K562 (cell line): ENCODE measurements around the gene SYT13. TPM values are rescaled to one million over a fixed set of nuclear protein-coding genes. Genes with fewer than 3 reads are reported as not detected.

ENCODE experiments used
- ATAC-seq: fragments of 200-7000 bp; cut with Tn5 transposase; 3 replicates; pipeline ENCODE4 v1.9.1; 2020; ENCODE audit warnings: moderate library complexity
- BruUV-seq: library from RNA; stranded (reverse); fragments of 400-500 nt; replicated peaks from 2 replicates; lab custom pipeline; 2021; lab: Mats Ljungman, UMichigan
- CTCF ChIA-PET: fragments of 300-600 bp; formaldehyde crosslinking; extraction: SDS; loops from one replicate; lab custom pipeline; 2021; ENCODE audit warnings: low intra/inter-chr PET ratio; lab: Yijun Ruan, JAX
- POLR2A ChIA-PET: fragments of 300-600, 350-650 bp; sonication (Branson Sonifier 250); formaldehyde crosslinking; extraction: SDS; loops from one replicate; lab custom pipeline; 2021; ENCODE audit warnings: antibody characterized with exemption, inconsistent platforms; lab: Yijun Ruan, JAX
- DNase-seq, 4 experiments: peaks; one replicate each; pipeline versions ENCODE4 v3.0.0 to v3.0.0-alpha.2; 2011 to 2018; ENCODE audit warnings: low spot score in 3 of 4, mixed read lengths in 3 of 4; ENCODE audit errors: extremely low read depth in 1 of 4
- FAIRE-seq: peaks from 2 replicates; lab custom pipeline; 2011; peaks lifted over from hg19 to GRCh38; lab: Jason Lieb, UNC
- H2AFZ ChIP-seq: 2 replicates; pipeline ENCODE4 v1.6.0; 2011; ENCODE audit warnings: low read depth, low read length, control low read depth, inconsistent platforms
- H3K27ac ChIP-seq: fragments of 200-600 bp; 3 replicates; pipeline ENCODE4 v1.8.0; 2011; ENCODE audit warnings: low read depth, mild to moderate bottlenecking, control low read depth, inconsistent platforms, low read length, moderate library complexity, mixed read lengths; ENCODE audit errors: extremely low read depth
- H3K27me3 ChIP-seq, 2 experiments: fragments of 300-600 bp in 1 of 2; 2 replicates in 1 of 2; 3 replicates in 1 of 2; pipeline versions ENCODE4 v1.6.0 to v1.8.0; 2011; ENCODE audit warnings: inconsistent platforms in 2 of 2, low read length in 2 of 2, mild to moderate bottlenecking in 1 of 2, mixed read lengths in 1 of 2, moderate library complexity in 1 of 2; ENCODE audit not compliant: control insufficient read depth in 2 of 2, insufficient read depth in 2 of 2
- H3K36me3 ChIP-seq: fragments of 300-600 bp; 3 replicates; pipeline ENCODE4 v1.8.0; 2011; ENCODE audit warnings: mild to moderate bottlenecking, low read length, inconsistent platforms; ENCODE audit not compliant: control insufficient read depth, insufficient read depth
- H3K4me1 ChIP-seq, 2 experiments: fragments of 200-600 bp in 1 of 2; replicated peaks in 1 of 2; 2 replicates in 1 of 2; 3 replicates in 1 of 2; pipeline versions ENCODE4 v1.5.1 to v1.8.0; 2011; ENCODE audit warnings: inconsistent platforms in 2 of 2, low read length in 2 of 2, mild to moderate bottlenecking in 1 of 2, mixed read lengths in 1 of 2, moderate library complexity in 1 of 2; ENCODE audit not compliant: control insufficient read depth in 2 of 2, insufficient read depth in 2 of 2
- H3K4me2 ChIP-seq: 2 replicates; pipeline ENCODE4 v1.6.1; 2011; ENCODE audit warnings: low read length, control low read depth, inconsistent platforms, mixed read lengths; ENCODE audit not compliant: insufficient read depth
- H3K4me3 ChIP-seq: fragments of 200-600 bp; sonication (generic), shearing (Covaris generic); 2 replicates; pipeline ENCODE4 v1.5.1; 2016; ENCODE audit warnings: control low read depth, inconsistent platforms
- H3K79me2 ChIP-seq: fragments of 200-600 bp; 3 replicates; pipeline ENCODE4 v1.8.0; 2011; ENCODE audit warnings: low read length, inconsistent platforms; ENCODE audit not compliant: control insufficient read depth, insufficient read depth
- H3K9ac ChIP-seq, 2 experiments: 2 replicates each; pipeline versions ENCODE4 v1.6.0 to v1.6.1; 2011; ENCODE audit warnings: low read depth in 2 of 2, low read length in 2 of 2, control low read depth in 1 of 2, inconsistent platforms in 1 of 2, mild to moderate bottlenecking in 1 of 2, mixed read lengths in 1 of 2; ENCODE audit not compliant: insufficient read depth in 1 of 2
- H3K9me1 ChIP-seq: one replicate; pipeline ENCODE4 v1.6.0; 2011; ENCODE audit warnings: inconsistent platforms, mild to moderate bottlenecking, low read length, moderate library complexity; ENCODE audit not compliant: control insufficient read depth, insufficient read depth
- H3K9me3 ChIP-seq: replicated peaks from 2 replicates; pipeline ENCODE4 v1.5.1; 2011; ENCODE audit warnings: low read depth, low read length, inconsistent platforms; ENCODE audit not compliant: control insufficient read depth, insufficient read depth
- H4K20me1 ChIP-seq: replicated peaks from 2 replicates; pipeline ENCODE4 v1.6.1; 2011; ENCODE audit warnings: low read length, inconsistent platforms, mixed read lengths; ENCODE audit not compliant: control insufficient read depth, insufficient read depth
- GABPA ChIP-seq: fragments of 200-800 bp; sonication (Bioruptor generic); conservative IDR thresholded peaks from 2 replicates; pipeline ENCODE4 v1.6.1; 2016; ENCODE audit warnings: low read depth, missing genetic modification characterization, missing compliant biosample characterization
- SMARCE1 ChIP-seq: fragments of 450-650 bp; IDR thresholded peaks from 2 replicates; pipeline ENCODE4 v1.7.1; 2016; ENCODE audit warnings: mild to moderate bottlenecking
- ZBTB40 ChIP-seq, 2 experiments: fragments of 450-650 bp in 1 of 2; sonication (generic) in 1 of 2; formaldehyde crosslinking in 1 of 2; IDR thresholded peaks; 2 replicates each; pipeline versions ENCODE4 v1.7.1 to v1.9.0; 2016 to 2022; ENCODE audit warnings: inconsistent platforms in 1 of 2, mild to moderate bottlenecking in 1 of 2, missing genetic modification reagents in 1 of 2
- WGBS: fragments of 100-300 bp; shearing (Covaris generic); methylation state at CpG from one replicate; pipeline ENCODE4 v1.1.6; 2016; ENCODE audit warnings: low coverage, mixed read lengths; ENCODE audit not compliant: insufficient coverage; ENCODE audit errors: missing lambda C conversion rate; 5-methylcytosine and 5-hydroxymethylcytosine counted together
- in situ Hi-C: fragments of 300-500 bp; cut with MboI; formaldehyde crosslinking; loops from 4 replicates; pipeline ENCODE4 v1.15.0; 2018; ENCODE audit warnings: inconsistent platforms, mixed read lengths
- intact Hi-C: fragments of 100-400 bp; cut with micrococcal nuclease; formaldehyde crosslinking; loops from 2 replicates; pipeline ENCODE4 v1.14.2; 2022
- polyA plus RNA-seq, 8 experiments: library from polyadenylated mRNA; depleted of rRNA in 4 of 8; stranded (reverse) in 5 of 8; unstranded in 3 of 8; fragments of >200 nt; fragmentation: Nextera tagmentation in 2 of 8; fragmentation: Illumina TruSeq in 1 of 8; extraction: Ambion mirVana in 2 of 8; extraction: Trizol in 1 of 8; gene quantifications; 2 replicates each; pipeline versions ENCODE4 v1.2.1 to v1.2.3, GENCODE V29; 2011 to 2014; ENCODE audit warnings: inconsistent platforms in 1 of 8, missing spikeins in 1 of 8
- total RNA-seq, 7 experiments: library from RNA; depleted of rRNA in 6 of 7; stranded (reverse); fragments of >200 nt in 6 of 7; fragmentation: Illumina TruSeq in 2 of 7; extraction: Trizol in 2 of 7; gene quantifications; 2 replicates each; pipeline versions ENCODE4 v1.2.1 to v1.2.3, GENCODE V29; 2011 to 2021; ENCODE audit warnings: low replicate concordance in 1 of 7

SYT13 gene
- total and polyA plus RNA-seq, 9 of the 15 experiments (the other 6 are each of a cell fraction or from before 2014, with no cell fraction given): under 0.01 to 0.13 (median 0.08) TPM; not detected in 2

DNA sequence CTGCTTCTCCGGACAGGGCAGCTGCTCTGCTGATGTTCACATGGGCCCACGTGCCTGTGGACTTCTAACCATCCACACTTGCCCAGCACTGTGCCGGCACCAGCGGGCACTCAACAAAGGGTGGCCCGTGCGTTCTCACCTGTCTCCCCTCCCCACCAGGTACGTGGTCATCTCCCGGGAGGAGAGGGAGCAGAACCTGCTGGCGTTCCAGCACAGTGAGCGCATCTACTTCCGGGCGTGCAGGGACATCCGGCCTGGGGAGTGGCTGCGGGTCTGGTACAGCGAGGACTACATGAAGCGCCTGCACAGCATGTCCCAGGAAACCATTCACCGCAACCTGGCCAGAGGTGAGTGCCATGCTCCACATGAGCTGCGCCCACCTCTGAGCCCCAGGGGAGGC is 66.7 kb downstream of the SYT13 start:
- Histone ChIP-seq H3K9me3 (no peaks in the 10 kb centered on the region), H2AFZ (no peak overlapping the region), H3K27ac (no peak overlapping the region), H3K4me2 (no peak overlapping the region), H3K4me1 (peaks cover 0 to 4% of the 10 kb centered on the region in 2 experiments; a peak in 1 of 5 replicates), H3K9me1 (no peaks in the 10 kb centered on the region), H3K27me3 (peaks cover 2 to 28% of the 10 kb centered on the region in 2 experiments; a peak in 2 of 5 replicates), H4K20me1 (no peaks in the 10 kb centered on the region), H3K4me3 (no peak overlapping the region), H3K9ac (peak overlapping the region in 1 of 2 experiments; percentile 21; a peak in 1 of 4 replicates), H3K36me3 (no peaks in the 10 kb centered on the region), H3K79me2 (no peaks in the 10 kb centered on the region)
- CTCF ChIA-PET: interaction anchor here (0.7 kb wide), 1 partner anchor 117 kb away, joined by 3 read pairs; no protein-coding TSS in a partner anchor
- DNase-seq (no peak), ATAC-seq (no peak), FAIRE-seq (no peak)
- BruUV-seq: no TSS peak
- WGBS: 4% methylated on average over 18 of the region's 18 CpGs
- TF ChIP-seq GABPA (tag) (peak; percentile 60; the same call in 1 of the 2 replicates), SMARCE1 (no peak), ZBTB40 (IDR thresholded peaks at IDR 0.05) (peak; percentile 45; the same call in 1 of the 2 replicates), ZBTB40 (CRISPR knock-in tag; IDR thresholded peaks at IDR 0.05) (no peak)
- intact Hi-C loops: loop anchor here (10.0 kb wide), 1 partner anchor 115 kb away; no protein-coding TSS in a partner anchor
- POLR2A ChIA-PET: no interaction called here
- in situ Hi-C loops: no loop called here
